Stimulated activated CD8-positive, alpha-beta memory T cell treated with anti-CD3 and anti-CD28 coated beads, Interleukin-4, amount 100 ng/mL, for 1 hour (primary cell): Measurements from ENCODE around the gene PFDN5.
A peak's percentile ranks its signal among the peaks of the same experiment; 100 is the strongest.

Source experiments
- DNase-seq, 2 donors: peaks; one replicate each; pipeline ENCODE4 v3.0.0-alpha.2; 2020; ENCODE audit warnings: low read depth in 2 of 2, low spot score in 1 of 2

Gene PFDN5

GRCh38 chr12:53295070-53295890, at the start of gene PFDN5:
TSS of gene PFDN5 (plus strand) at chr12:53295542. CDS start at chr12:53295568, 26 bp downstream.
- DNase-seq: peak; percentile 67 to 73

GRCh38 chr12:53251477-53252348, 43.6 kb upstream of the PFDN5 start:
- DNase-seq: peak in 1 of 2 donors; percentile 43

GRCh38 chr12:53252349-53252916, 42.9 kb upstream of the PFDN5 start:
- DNase-seq: no peak

- no peak for DNase-seq
Observed at GRCh38 chr12:53253298-53253697, 42.0 kb upstream of the PFDN5 start.

GRCh38 chr12:53254816-53255545, 40.4 kb upstream of the PFDN5 start:
- DNase-seq: no peak

GRCh38 chr12:53255996-53256395, 39.3 kb upstream of the PFDN5 start:
- DNase-seq: no peak

- DNase-seq: no peak
Observed at GRCh38 chr12:53258541-53259539, 36.5 kb upstream of the PFDN5 start.

- DNase-seq: no peak
Observed at GRCh38 chr12:53259891-53260290, 35.5 kb upstream of the PFDN5 start.

- no peak for DNase-seq
Observed at GRCh38 chr12:53265783-53266182, 29.6 kb upstream of the PFDN5 start.

GRCh38 chr12:53267306-53267998, 27.9 kb upstream of the PFDN5 start:
- no peak for DNase-seq

GRCh38 chr12:53267999-53268629, 27.2 kb upstream of the PFDN5 start, which contains the start of gene ESPL1:
TSS of gene ESPL1 (plus strand) at chr12:53268299. CDS start at chr12:53268767, 468 bp downstream.
- peak; percentile 52 to 74 for DNase-seq

GRCh38 chr12:53268630-53269562, 26.4 kb upstream of the PFDN5 start:
- DNase-seq: no peak

- DNase-seq: no peak
Observed at GRCh38 chr12:53274445-53274844, 20.9 kb upstream of the PFDN5 start.

- DNase-seq: no peak
Observed at GRCh38 chr12:53276511-53276910, 18.8 kb upstream of the PFDN5 start.

- no peak for DNase-seq
Observed at GRCh38 chr12:53277981-53278380, 17.4 kb upstream of the PFDN5 start.

GRCh38 chr12:53279283-53279869, 16.0 kb upstream of the PFDN5 start:
- DNase-seq: no peak

- DNase-seq: no peak
Observed at GRCh38 chr12:53279888-53280498, 15.3 kb upstream of the PFDN5 start.
